IMR-90 (cell line): ENCODE results near the gene ALDOC. TPM values are rescaled to one million over a fixed set of nuclear protein-coding genes. Genes with fewer than 3 reads are reported as not detected.

Source experiments
- ATAC-seq: fragments of 200-7000 bp; cut with Tn5 transposase; 2 replicates; pipeline ENCODE4 v1.9.1; 2020; ENCODE audit warnings: low read depth, mild to moderate bottlenecking, moderate library complexity
- BruUV-seq: library from RNA; stranded (reverse); fragments of 400-500 nt; replicated peaks from 2 replicates; lab custom pipeline; 2021; lab: Mats Ljungman, UMichigan
- CTCF ChIA-PET: fragments of 300-600 bp; formaldehyde crosslinking; extraction: SDS; loops from one replicate; lab custom pipeline; 2021; ENCODE audit warnings: antibody characterized with exemption; lab: Yijun Ruan, JAX
- POLR2A ChIA-PET: fragments of 300-600 bp; sonication (Branson Sonifier 250); formaldehyde crosslinking; loops from one replicate; lab custom pipeline; 2022; ENCODE audit warnings: antibody characterized with exemption; ENCODE audit not compliant: unreplicated experiment; lab: Charles Lee
- DNase-seq: peaks from one replicate; pipeline ENCODE4 v3.0.0; 2013
- H2AFZ ChIP-seq: replicated peaks from 2 replicates; pipeline ENCODE3; 2013; ENCODE audit warnings: low read length, mild to moderate bottlenecking; ENCODE audit not compliant: poor library complexity
- H2AK5ac ChIP-seq: 2 replicates; pipeline ENCODE4 v1.6.1; 2013; ENCODE audit warnings: low read depth, low read length, inconsistent platforms
- H2AK9ac ChIP-seq: replicated peaks from 2 replicates; pipeline ENCODE3; 2013; ENCODE audit warnings: mild to moderate bottlenecking, low read depth, low read length, moderate library complexity; ENCODE audit not compliant: poor library complexity
- H2BK120ac ChIP-seq: 2 replicates; pipeline ENCODE4 v1.6.1; 2013; ENCODE audit warnings: low read depth, low read length, inconsistent platforms
- H2BK15ac ChIP-seq: 3 replicates; pipeline ENCODE4 v1.6.1; 2013; ENCODE audit warnings: low read depth, low read length, inconsistent platforms
- H2BK20ac ChIP-seq: 2 replicates; pipeline ENCODE4 v1.6.1; 2013; ENCODE audit warnings: low read depth, mild to moderate bottlenecking, inconsistent platforms, low read length, moderate library complexity
- H2BK5ac ChIP-seq: 2 replicates; pipeline ENCODE4 v1.6.1; 2013; ENCODE audit warnings: mild to moderate bottlenecking, low read depth, low read length, inconsistent platforms; ENCODE audit not compliant: poor library complexity, severe bottlenecking
- H3K14ac ChIP-seq: replicated peaks from 2 replicates; pipeline ENCODE4 v1.6.1; 2013; ENCODE audit warnings: low read depth, low read length, inconsistent platforms
- H3K18ac ChIP-seq: 2 replicates; pipeline ENCODE4 v1.6.1; 2013; ENCODE audit warnings: low read depth, low read length, control low read depth
- H3K23ac ChIP-seq: 2 replicates; pipeline ENCODE4 v1.6.1; 2013; ENCODE audit warnings: low read depth, low read length, inconsistent platforms
- H3K27ac ChIP-seq: 2 replicates; pipeline ENCODE4 v1.5.1; 2013; ENCODE audit warnings: mild to moderate bottlenecking, control low read depth, low read length; ENCODE audit not compliant: insufficient read depth
- H3K27me3 ChIP-seq: 2 replicates; pipeline ENCODE4 v1.6.1; 2013; ENCODE audit warnings: low read length; ENCODE audit not compliant: control insufficient read depth, insufficient read depth
- H3K36me3 ChIP-seq: 2 replicates; pipeline ENCODE4 v1.6.1; 2013; ENCODE audit warnings: low read length, mixed read lengths; ENCODE audit not compliant: control insufficient read depth, insufficient read depth
- H3K4ac ChIP-seq: 2 replicates; pipeline ENCODE4 v1.6.1; 2013; ENCODE audit warnings: low read depth, low read length, inconsistent platforms
- H3K4me1 ChIP-seq: 2 replicates; pipeline ENCODE4 v1.6.1; 2013; ENCODE audit warnings: low read length, mixed read lengths; ENCODE audit not compliant: control insufficient read depth, insufficient read depth
- H3K4me2 ChIP-seq: 2 replicates; pipeline ENCODE4 v1.6.1; 2013; ENCODE audit warnings: low read depth, mild to moderate bottlenecking, control low read depth, low read length, moderate library complexity
- H3K4me3 ChIP-seq: 2 replicates; pipeline ENCODE4 v1.5.1; 2013; ENCODE audit warnings: low read depth, mild to moderate bottlenecking, control low read depth, low read length, moderate library complexity; ENCODE audit not compliant: insufficient read depth
- H3K56ac ChIP-seq: 2 replicates; pipeline ENCODE4 v1.6.1; 2013; ENCODE audit warnings: low read length, inconsistent platforms; ENCODE audit not compliant: insufficient read depth; ENCODE audit errors: extremely low read depth
- H3K79me1 ChIP-seq, 2 experiments: 2 replicates each; pipeline ENCODE4 v1.6.1; 2013; ENCODE audit warnings: low read length in 2 of 2, inconsistent platforms in 1 of 2, low read depth in 1 of 2
- H3K9ac ChIP-seq: 2 replicates; pipeline ENCODE4 v1.6.1; 2013; ENCODE audit warnings: low read depth, low read length, control low read depth
- H3K9me1 ChIP-seq: 2 replicates; pipeline ENCODE4 v1.6.1; 2013; ENCODE audit warnings: low read length, inconsistent platforms; ENCODE audit not compliant: insufficient read depth
- H3K9me3 ChIP-seq: 2 replicates; pipeline ENCODE4 v1.6.1; 2013; ENCODE audit warnings: low read length; ENCODE audit not compliant: control insufficient read depth, insufficient read depth
- H4K20me1 ChIP-seq: 2 replicates; pipeline ENCODE4 v1.6.1; 2013; ENCODE audit warnings: low read length, inconsistent platforms; ENCODE audit not compliant: insufficient read depth
- H4K5ac ChIP-seq: 2 replicates; pipeline ENCODE4 v1.6.1; 2013; ENCODE audit warnings: mild to moderate bottlenecking, low read depth, low read length, control low read depth
- H4K8ac ChIP-seq, 2 experiments: 2 replicates each; pipeline ENCODE4 v1.6.1; 2013; ENCODE audit warnings: low read depth in 2 of 2, low read length in 2 of 2, control low read depth in 1 of 2, inconsistent platforms in 1 of 2
- H4K91ac ChIP-seq: 2 replicates; pipeline ENCODE4 v1.6.1; 2013; ENCODE audit warnings: low read depth, low read length, inconsistent platforms; ENCODE audit not compliant: insufficient read depth
- BHLHE40 ChIP-seq: fragments of 150-350 bp; IDR thresholded peaks from 2 replicates; pipeline ENCODE4 v1.6.1; 2016; ENCODE audit warnings: mild to moderate bottlenecking, low read depth, low read length
- CEBPB ChIP-seq: IDR thresholded peaks from 2 replicates; pipeline ENCODE4 v1.6.1; 2012; ENCODE audit warnings: low read depth, low read length, improper control_type of control experiment
- CHD1 ChIP-seq: IDR thresholded peaks from 2 replicates; pipeline ENCODE4 v1.6.1; 2012; ENCODE audit warnings: low read depth, low read length, improper control_type of control experiment
- CTCF ChIP-seq: conservative IDR thresholded peaks from 2 replicates; pipeline ENCODE4 v1.5.1; 2012; ENCODE audit warnings: mild to moderate bottlenecking, low read depth, low read length, improper control_type of control experiment
- ELK1 ChIP-seq: fragments of 150-350 bp; IDR thresholded peaks from 2 replicates; pipeline ENCODE4 v1.6.1; 2016; ENCODE audit warnings: low read depth, mild to moderate bottlenecking, low read length, moderate library complexity, borderline replicate concordance
- FOS ChIP-seq: fragments of 150-350 bp; IDR thresholded peaks from 2 replicates; pipeline ENCODE4 v1.6.1; 2016; ENCODE audit warnings: low read depth, low read length
- MAFK ChIP-seq: IDR thresholded peaks from 2 replicates; pipeline ENCODE4 v1.6.1; 2012; ENCODE audit warnings: low read depth, low read length, improper control_type of control experiment
- MAZ ChIP-seq: IDR thresholded peaks from 2 replicates; pipeline ENCODE4 v1.6.1; 2012; ENCODE audit warnings: low read depth, mild to moderate bottlenecking, low read length, improper control_type of control experiment, moderate library complexity, borderline replicate concordance
- MXI1 ChIP-seq: IDR thresholded peaks from 2 replicates; pipeline ENCODE4 v1.6.1; 2012; ENCODE audit warnings: low read depth, mild to moderate bottlenecking, low read length, moderate library complexity, borderline replicate concordance
- NFE2L2 ChIP-seq: fragments of 150-350 bp; IDR thresholded peaks from 2 replicates; pipeline ENCODE4 v1.6.1; 2016; ENCODE audit warnings: low read depth, mild to moderate bottlenecking, low read length
- POLR2A ChIP-seq: IDR thresholded peaks from 2 replicates; pipeline ENCODE4 v1.6.1; 2012; ENCODE audit warnings: mild to moderate bottlenecking, low read depth, low read length
- RAD21 ChIP-seq: IDR thresholded peaks from 2 replicates; pipeline ENCODE4 v1.6.1; 2012; ENCODE audit warnings: low read length, improper control_type of control experiment
- RCOR1 ChIP-seq: IDR thresholded peaks from 2 replicates; pipeline ENCODE4 v1.6.1; 2012; ENCODE audit warnings: mild to moderate bottlenecking, low read length, improper control_type of control experiment; ENCODE audit not compliant: insufficient replicate concordance
- RFX5 ChIP-seq: IDR thresholded peaks from 2 replicates; pipeline ENCODE4 v1.8.0; 2012; ENCODE audit warnings: low read depth, mild to moderate bottlenecking, low read length, moderate library complexity
- SMC3 ChIP-seq: fragments of 150-350 bp; IDR thresholded peaks from 2 replicates; pipeline ENCODE4 v1.6.1; 2016; ENCODE audit warnings: low read depth, mild to moderate bottlenecking, antibody characterized with exemption, low read length, moderate library complexity
- USF2 ChIP-seq: fragments of 150-350 bp; IDR thresholded peaks from 2 replicates; pipeline ENCODE4 v1.6.1; 2017; ENCODE audit warnings: mild to moderate bottlenecking, antibody characterized with exemption, low read length, low read depth
- WGBS, 2 experiments: methylation state at CpG; one replicate each; pipeline versions ENCODE4 v1.1.5 to v1.1.7; 2013; ENCODE audit warnings: missing lambda C conversion rate in 2 of 2; ENCODE audit not compliant: insufficient read length in 1 of 2; ENCODE audit errors: extremely low coverage in 2 of 2; 5-methylcytosine and 5-hydroxymethylcytosine counted together
- dilution Hi-C: fragments of 300-500 bp; cut with HindIII; formaldehyde crosslinking; loops from one replicate; pipeline ENCODE4 v1.14.3; 2018; ENCODE audit warnings: low sequenced_read_pairs; ENCODE audit not compliant: unreplicated experiment
- in situ Hi-C: fragments of 300-500 bp; cut with MboI; formaldehyde crosslinking; loops from 3 replicates; pipeline ENCODE4 v1.14.3; 2019; ENCODE audit warnings: low sequenced_read_pairs, inconsistent platforms, mixed read lengths
- intact Hi-C: fragments of 100-400 bp; cut with micrococcal nuclease; formaldehyde crosslinking; loops from 2 replicates; pipeline ENCODE4 v1.10.0; 2022
- polyA plus RNA-seq, 3 experiments: library from polyadenylated mRNA; depleted of rRNA; stranded (reverse); fragments of >200 nt; gene quantifications; 2 replicates each; pipeline ENCODE4 v1.2.3, GENCODE V29; 2012; ENCODE audit warnings: low replicate concordance in 1 of 3
- total RNA-seq: library from RNA; depleted of rRNA; stranded (reverse); fragments of >200 nt; gene quantifications from 2 replicates; pipeline ENCODE4 v1.2.3, GENCODE V29; 2012

The ALDOC gene
- total and polyA plus RNA-seq, 2 of the 4 experiments (the other 2 are of a cell fraction): 47.0 to 69.7 TPM

GRCh38 chr17:28623696-28624095 is 47.0 kb upstream of the ALDOC start:
- Histone ChIP-seq H2BK5ac (no peak overlapping the region), H3K9ac (no peak overlapping the region), H2AFZ (no peak overlapping the region), H2AK9ac (no peak overlapping the region), H4K91ac (no peak overlapping the region), H3K9me1 (no peaks in the 10 kb centered on the region), H4K20me1 (no peaks in the 10 kb centered on the region), H3K56ac (no peak overlapping the region), H4K5ac (no peak overlapping the region), H2BK120ac (no peak overlapping the region), H3K23ac (no peak overlapping the region), H2BK20ac (no peak overlapping the region), H3K27me3 (no peaks in the 10 kb centered on the region), H3K4me3 (no peak overlapping the region), H3K4ac (no peak overlapping the region), H3K4me1 (no peaks in the 10 kb centered on the region), H3K14ac (no peak overlapping the region), H3K27ac (no peak overlapping the region), H2BK15ac (no peak overlapping the region), H3K18ac (no peak overlapping the region), H2AK5ac (no peak overlapping the region), H4K8ac (no peak overlapping the region), H3K79me1 (peaks cover 3 to 15% of the 10 kb centered on the region in 2 experiments; a peak in 3 of 4 replicates), H3K36me3 (peaks cover 51% of the 10 kb centered on the region), H3K4me2 (no peak overlapping the region), H3K9me3 (no peaks in the 10 kb centered on the region)
- WGBS, 2 experiments: 100% methylated on average over 1 of the region's 4 CpGs; no CpG with 5 or more reads in 1 of the 2 experiments
- in situ Hi-C loops: no loop called here
- no peak for TF ChIP-seq MAFK
- TF ChIP-seq USF2: no peak
- TF ChIP-seq NFE2L2: no peak
- no peak for TF ChIP-seq MXI1
- TF ChIP-seq RCOR1: no peak
- no peak for TF ChIP-seq POLR2A
- TF ChIP-seq CEBPB: no peak
- no peak for TF ChIP-seq CTCF
- TF ChIP-seq SMC3: no peak
- no peak for TF ChIP-seq RAD21
- no peak for TF ChIP-seq ELK1
- no peak for TF ChIP-seq CHD1
- no peak for TF ChIP-seq MAZ
- no peak for TF ChIP-seq FOS
- TF ChIP-seq RFX5: no peak
- TF ChIP-seq BHLHE40: no peak
- DNase-seq: no peak
- CTCF ChIA-PET: interaction anchor here (0.9 kb wide), 1 partner anchor 11 kb away, joined by 3 read pairs; no protein-coding TSS in a partner anchor
- dilution Hi-C loops: no loop called here
- BruUV-seq: no TSS peak
- no peak for ATAC-seq
- intact Hi-C loops: no loop called here
- POLR2A ChIA-PET: no interaction called here
